Epithelial cell of proximal tubule (primary cell): Measurements from ENCODE around the gene RIMKLB. TPM values are rescaled to one million over a fixed set of nuclear protein-coding genes. Genes with fewer than 3 reads are reported as not detected.

Experiments used
- DNase-seq: peaks from one replicate; pipeline ENCODE4 v3.0.0-alpha.2; 2011; ENCODE audit warnings: low read depth
- H3K4me3 ChIP-seq: 2 replicates; pipeline ENCODE4 v1.5.1; 2011; ENCODE audit warnings: low read depth, mild to moderate bottlenecking, low read length
- total RNA-seq: library from RNA; depleted of rRNA; stranded (reverse); fragments of >200 nt; gene quantifications from 2 replicates; pipeline ENCODE4 v1.2.3, GENCODE V29; 2015
- TF ChIP-seq, protein P1 (sequence below): conservative IDR thresholded peaks from 2 replicates; pipeline ENCODE4 v1.5.1; 2012; ENCODE audit warnings: low read depth, mild to moderate bottlenecking, low read length

The RIMKLB gene, protein sequence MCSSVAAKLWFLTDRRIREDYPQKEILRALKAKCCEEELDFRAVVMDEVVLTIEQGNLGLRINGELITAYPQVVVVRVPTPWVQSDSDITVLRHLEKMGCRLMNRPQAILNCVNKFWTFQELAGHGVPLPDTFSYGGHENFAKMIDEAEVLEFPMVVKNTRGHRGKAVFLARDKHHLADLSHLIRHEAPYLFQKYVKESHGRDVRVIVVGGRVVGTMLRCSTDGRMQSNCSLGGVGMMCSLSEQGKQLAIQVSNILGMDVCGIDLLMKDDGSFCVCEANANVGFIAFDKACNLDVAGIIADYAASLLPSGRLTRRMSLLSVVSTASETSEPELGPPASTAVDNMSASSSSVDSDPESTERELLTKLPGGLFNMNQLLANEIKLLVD
- total RNA-seq = 19.8 and 34.0 TPM in 2 replicates

DNA sequence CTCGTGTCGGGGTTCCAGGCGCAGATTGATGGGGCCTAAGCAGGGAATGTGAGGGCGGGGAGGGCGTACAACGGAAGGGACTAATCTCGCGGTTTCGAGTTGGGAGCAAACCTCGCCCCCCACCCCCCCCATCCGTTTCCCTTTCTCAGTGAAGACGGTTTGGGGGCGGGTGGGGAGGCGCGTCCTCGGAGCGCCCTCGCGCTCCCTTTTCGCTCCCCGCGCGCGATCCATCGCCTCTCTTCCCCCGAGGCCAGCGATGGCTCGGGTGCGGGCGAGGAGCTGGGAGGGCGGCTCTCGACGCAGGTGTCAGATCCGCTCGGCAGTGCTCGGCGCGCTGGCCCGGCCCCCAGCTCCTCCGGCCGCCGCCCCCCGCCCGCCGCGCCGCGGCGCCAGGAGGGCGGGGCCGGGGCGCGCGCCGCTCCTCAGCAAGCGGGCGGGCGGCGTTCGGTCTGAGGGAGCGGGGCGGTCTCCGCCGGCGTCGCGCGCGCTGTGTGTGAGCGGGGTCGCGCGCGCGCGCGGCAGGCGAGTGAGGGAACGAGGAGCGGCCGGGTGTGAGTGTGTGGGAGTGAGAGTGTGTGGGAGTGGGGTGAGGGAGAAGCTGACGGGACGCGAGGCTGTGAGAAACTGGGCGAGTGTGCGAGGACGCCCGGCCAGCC lies at the start of gene RIMKLB:
TSS of gene RIMKLB (plus strand) at position 516 of the 656 bp plus-strand sequence. CDS start 15,876 bp downstream, outside the sequence.
- TF ChIP-seq, protein P1, sequence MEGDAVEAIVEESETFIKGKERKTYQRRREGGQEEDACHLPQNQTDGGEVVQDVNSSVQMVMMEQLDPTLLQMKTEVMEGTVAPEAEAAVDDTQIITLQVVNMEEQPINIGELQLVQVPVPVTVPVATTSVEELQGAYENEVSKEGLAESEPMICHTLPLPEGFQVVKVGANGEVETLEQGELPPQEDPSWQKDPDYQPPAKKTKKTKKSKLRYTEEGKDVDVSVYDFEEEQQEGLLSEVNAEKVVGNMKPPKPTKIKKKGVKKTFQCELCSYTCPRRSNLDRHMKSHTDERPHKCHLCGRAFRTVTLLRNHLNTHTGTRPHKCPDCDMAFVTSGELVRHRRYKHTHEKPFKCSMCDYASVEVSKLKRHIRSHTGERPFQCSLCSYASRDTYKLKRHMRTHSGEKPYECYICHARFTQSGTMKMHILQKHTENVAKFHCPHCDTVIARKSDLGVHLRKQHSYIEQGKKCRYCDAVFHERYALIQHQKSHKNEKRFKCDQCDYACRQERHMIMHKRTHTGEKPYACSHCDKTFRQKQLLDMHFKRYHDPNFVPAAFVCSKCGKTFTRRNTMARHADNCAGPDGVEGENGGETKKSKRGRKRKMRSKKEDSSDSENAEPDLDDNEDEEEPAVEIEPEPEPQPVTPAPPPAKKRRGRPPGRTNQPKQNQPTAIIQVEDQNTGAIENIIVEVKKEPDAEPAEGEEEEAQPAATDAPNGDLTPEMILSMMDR = no peak
- no peak for DNase-seq

DNA sequence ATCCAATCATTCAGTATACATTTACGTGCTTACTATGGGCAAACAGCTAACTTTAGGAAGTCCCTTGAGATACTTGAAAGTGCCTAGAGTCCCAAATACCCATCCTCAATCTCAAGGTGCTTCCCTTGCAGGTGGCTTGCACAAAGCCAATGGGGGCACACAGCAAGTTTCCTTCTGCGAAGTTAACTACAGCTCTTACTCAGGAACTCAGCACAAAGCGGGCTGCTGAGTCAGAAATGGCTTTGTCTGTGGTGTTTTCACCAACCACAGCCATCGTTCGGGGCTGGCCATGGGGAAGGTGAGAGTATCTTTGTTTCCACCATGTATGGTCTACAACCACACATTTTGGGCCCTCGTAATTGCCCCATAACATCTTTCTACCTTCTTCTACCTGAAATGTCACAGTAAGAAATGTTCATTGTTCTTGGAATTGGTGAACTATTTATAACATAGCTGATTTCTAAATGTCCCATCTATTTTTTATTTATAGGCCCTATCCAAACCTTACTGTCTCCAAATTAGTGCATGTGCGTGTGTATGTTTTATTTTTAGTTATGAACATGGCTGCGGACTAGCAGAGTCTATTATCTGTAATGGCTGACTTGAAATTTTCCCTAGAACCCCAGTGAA lies 49.1 kb upstream of the RIMKLB start:
- no peak overlapping the region for H3K4me3 ChIP-seq
- TF ChIP-seq, protein P1 = no peak

More for the DNA sequence above, at the start of gene RIMKLB:
- H3K4me3 ChIP-seq = peak within 1 kb of the TSS; percentile 94

DNA sequence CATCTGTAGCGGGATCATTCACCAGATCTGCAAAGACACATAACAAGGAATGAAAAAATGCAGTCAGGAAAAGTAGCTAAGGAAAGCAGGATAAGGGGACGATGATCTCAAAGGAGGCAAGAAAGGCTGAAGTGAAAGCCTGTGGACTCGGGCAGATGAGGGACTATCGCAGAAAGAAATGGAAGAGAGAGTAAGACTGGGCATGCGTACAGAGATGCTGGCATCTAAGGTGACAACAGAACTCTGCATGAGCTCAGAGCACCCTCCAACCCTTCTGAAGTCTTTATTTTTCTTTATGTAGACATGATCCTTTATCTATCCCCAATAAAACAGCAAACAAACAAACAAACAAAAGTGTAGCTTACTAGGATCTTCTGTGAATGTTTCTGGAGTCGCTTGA lies 42.4 kb upstream of the RIMKLB start:
- H3K4me3 ChIP-seq = no peak overlapping the region
- TF ChIP-seq, protein P1 = no peak
- DNase-seq = no peak

More for the DNA sequence above, 49.1 kb upstream of the RIMKLB start:
- no peak for DNase-seq

DNA sequence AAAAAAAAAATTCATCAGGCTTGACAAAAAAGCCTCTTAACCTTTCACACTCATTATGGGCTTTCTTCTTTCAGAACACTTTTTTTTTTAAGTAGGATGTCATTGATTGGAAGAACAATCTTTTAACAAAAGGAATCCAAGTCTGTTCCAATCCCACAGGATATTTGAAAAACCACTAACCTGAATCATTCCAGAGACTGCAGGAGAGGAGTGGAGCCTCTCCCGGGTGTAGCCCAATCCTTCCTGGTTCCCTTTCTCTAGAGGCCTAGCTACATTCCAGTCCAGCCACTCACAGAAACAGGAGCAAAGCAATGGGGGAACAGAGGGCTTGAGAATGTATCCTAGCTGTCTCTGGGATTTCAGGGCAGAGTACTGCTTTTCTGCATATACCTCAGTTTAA lies 39.4 kb upstream of the RIMKLB start:
- H3K4me3 ChIP-seq = no peak overlapping the region
- no peak for DNase-seq
- TF ChIP-seq, protein P1 = no peak

DNA sequence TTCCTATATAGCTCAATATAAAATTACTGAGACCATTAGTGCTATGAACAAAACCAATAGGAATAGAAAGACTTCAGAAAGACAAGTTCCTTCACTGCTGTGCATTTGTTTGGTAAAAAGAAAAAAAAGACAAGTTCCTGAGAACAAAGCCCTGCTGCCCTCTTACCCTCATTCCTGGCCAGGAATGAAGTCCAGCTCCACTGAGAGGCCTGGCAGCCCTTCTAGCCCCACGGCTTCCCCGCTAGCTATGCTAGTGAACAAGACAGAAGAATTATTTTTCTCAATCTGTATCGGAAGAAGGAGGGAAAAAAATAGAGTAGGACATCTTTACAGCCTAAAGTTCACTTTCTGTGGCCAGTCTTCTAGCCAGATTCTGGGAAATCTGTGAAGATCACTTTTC lies 36.8 kb upstream of the RIMKLB start:
- TF ChIP-seq, protein P1 = no peak
- H3K4me3 ChIP-seq = no peak overlapping the region
- DNase-seq = no peak

DNA sequence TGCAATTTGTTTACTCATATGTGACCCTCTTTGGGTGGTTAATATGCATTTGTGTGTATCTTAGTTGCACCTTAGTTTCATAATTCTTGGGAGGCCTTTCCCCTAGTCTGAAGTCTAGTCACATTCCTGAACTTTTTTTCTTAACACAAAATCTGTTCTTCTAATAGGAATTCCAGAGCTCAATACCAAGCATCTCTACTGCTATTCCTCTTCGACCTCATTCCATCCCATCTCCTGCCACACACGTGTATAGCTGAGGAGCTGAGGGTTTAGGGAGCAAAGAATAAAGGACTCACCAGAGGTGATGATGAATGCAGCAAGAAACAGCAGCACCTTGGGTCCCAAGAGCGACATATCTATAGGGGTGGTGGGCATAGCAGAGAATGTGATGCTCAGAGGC lies 36.0 kb upstream of the RIMKLB start:
- TF ChIP-seq, protein P1 = no peak
- DNase-seq = no peak
- no peak overlapping the region for H3K4me3 ChIP-seq
